AG09309 (cell line): Measurements from ENCODE around the gene CIT.

Experiments
- DNase-seq: peaks from one replicate; pipeline ENCODE4 v3.0.0-alpha.2; 2010; ENCODE audit warnings: low read depth
- H3K4me3 ChIP-seq: 2 replicates; pipeline ENCODE4 v1.5.1; 2011; ENCODE audit warnings: mild to moderate bottlenecking, low read depth, low read length, moderate library complexity; ENCODE audit not compliant: control insufficient read depth
- CTCF ChIP-seq: IDR thresholded peaks from 2 replicates; pipeline ENCODE4 v1.5.1; 2011; ENCODE audit warnings: mild to moderate bottlenecking, low read depth, low read length, inconsistent platforms; ENCODE audit not compliant: insufficient read depth, control insufficient read depth; ENCODE audit errors: missing control alignments

Gene CIT

GRCh38 chr12:119740830-119741229 lies 136.3 kb downstream of the CIT start:
- DNase-seq: no peak
- H3K4me3 ChIP-seq: no peak overlapping the region
- no peak for TF ChIP-seq CTCF

- TF ChIP-seq CTCF: no peak
- DNase-seq: no peak
These were observed 142.0 kb downstream of the CIT start for GRCh38 chr12:119735079-119735478.

GRCh38 chr12:119730381-119730780 lies 146.7 kb downstream of the CIT start:
- DNase-seq: no peak
- H3K4me3 ChIP-seq: no peak overlapping the region
- no peak for TF ChIP-seq CTCF

More at GRCh38 chr12:119735079-119735478, 142.0 kb downstream of the CIT start:
- no peak overlapping the region for H3K4me3 ChIP-seq

- H3K4me3 ChIP-seq: no peak overlapping the region
- no peak for TF ChIP-seq CTCF
These were observed 147.2 kb downstream of the CIT start for GRCh38 chr12:119729871-119730270.

GRCh38 chr12:119728444-119728745 lies 148.7 kb downstream of the CIT start:
- DNase-seq: no peak
- no peak overlapping the region for H3K4me3 ChIP-seq
- no peak for TF ChIP-seq CTCF

More at GRCh38 chr12:119729871-119730270, 147.2 kb downstream of the CIT start:
- no peak for DNase-seq

- TF ChIP-seq CTCF: no peak
- DNase-seq: no peak
- H3K4me3 ChIP-seq: no peak overlapping the region
These were observed 149.3 kb downstream of the CIT start for GRCh38 chr12:119727600-119728443.
